GM19351 (cell line): Measurements from ENCODE around the gene F7.
"Not testable (repeated sequence)": the region's sequence is repeated elsewhere in the genome, so short reads cannot be mapped to it uniquely, and the experiment has no call there.

ENCODE experiments used
- ATAC-seq: cut with Tn5 transposase; IDR thresholded peaks from one replicate; pipeline ENCODE4 v1.9.1; 2021; ENCODE audit warnings: mild to moderate bottlenecking, moderate library complexity; ENCODE audit not compliant: unreplicated experiment

Gene F7

DNA sequence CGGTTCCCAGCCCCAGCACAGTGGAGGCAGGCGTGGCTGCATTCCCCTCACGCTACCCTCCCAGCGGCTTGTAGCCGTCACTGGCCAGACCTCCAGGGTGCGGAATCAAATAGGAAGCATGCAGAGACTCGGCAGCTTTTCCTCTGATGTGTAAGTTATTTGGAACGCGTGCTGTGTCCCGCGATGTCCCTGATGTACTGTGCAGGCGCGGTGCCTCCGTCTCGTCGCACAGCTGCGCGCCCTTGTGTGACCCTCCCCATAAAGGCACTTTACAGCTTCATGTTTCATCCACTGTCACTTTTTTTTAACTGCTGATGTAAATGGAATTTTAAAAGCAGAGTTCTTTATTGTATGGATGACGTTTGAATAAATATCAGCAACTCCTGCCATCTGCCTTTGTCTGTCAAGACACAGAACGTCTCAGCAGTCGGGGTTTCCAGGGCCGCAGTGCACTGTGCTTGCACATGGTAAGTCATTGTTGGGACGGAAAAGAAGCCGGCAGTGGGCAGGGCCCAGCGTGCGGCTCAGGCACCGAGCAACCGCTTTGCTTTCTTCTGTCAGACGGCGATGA is 7.3 kb upstream of the F7 start:
- ATAC-seq: no peak

GRCh38 chr13:113099142-113099541 is 6.4 kb upstream of the F7 start:
- ATAC-seq: no peak

DNA sequence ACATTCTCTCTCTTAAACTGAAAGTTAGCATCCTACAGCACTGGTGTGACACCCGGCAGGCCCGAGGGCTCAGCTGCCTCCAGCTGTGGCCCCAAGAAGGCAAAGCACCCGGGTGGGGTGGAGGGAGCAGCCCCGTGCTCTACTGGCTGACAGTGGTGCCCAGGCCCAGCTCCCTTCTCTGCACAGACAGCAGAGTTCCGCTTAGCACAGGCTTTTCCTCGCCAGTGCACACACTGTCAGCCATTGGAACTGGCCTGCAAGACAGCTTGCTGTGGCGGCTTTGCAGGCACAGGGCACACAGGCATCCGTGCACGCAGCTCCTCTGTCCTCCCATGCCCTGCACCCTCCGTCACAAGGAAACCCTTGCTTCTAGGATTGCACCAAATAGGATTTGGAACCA is 3.3 kb upstream of the F7 start:
- ATAC-seq: not testable (repeated sequence)

- ATAC-seq: no peak
These were observed 2.9 kb upstream of the F7 start for GRCh38 chr13:113102727-113103126.

DNA sequence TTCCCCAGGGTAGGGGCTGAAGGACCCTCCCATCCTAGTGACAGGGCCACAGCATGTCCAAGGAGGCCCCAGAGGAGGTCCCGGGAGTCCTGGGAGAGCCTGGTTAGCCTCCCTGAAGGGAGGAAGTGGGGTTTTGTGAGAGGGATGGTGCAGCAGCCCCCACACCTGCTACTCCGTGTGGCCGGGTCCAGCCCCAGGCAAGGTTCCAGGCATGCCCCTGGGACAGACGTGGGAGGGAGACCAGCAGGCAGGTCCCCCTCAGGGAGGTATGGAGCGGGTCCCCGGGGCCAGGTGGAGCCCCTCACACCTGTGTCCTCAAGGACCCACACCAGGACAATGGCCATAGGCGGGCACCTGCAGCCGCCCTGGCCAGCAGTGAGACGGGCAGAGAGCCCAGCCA is 1.9 kb upstream of the F7 start:
- no peak for ATAC-seq

DNA sequence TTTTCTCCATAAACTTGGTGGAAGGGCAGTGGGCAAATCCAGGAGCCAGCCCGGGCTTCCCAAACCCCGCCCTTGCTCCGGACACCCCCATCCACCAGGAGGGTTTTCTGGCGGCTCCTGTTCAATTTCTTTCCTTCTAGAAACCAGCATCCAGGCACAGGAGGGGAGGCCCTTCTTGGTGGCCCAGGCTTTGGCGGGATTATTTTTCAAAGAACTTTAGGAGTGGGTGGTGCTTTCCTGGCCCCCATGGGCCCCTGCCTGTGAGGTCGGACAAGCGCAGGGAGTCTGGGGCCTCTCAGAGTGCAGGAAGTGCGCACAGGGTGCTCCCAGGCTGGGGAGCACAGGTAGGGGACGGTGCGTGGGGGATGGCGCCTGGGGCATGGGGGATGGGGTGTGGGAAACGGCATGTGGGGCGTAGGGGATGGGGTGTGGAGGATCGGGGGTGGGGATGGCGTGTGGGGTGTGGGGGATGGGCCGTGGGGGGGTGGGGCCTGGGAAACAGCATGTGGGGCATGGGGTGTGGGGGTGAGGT is 396 bp downstream of the F7 start:
- no peak for ATAC-seq

GRCh38 chr13:113106711-113107351 is 1.2 kb downstream of the F7 start:
- ATAC-seq: no peak

GRCh38 chr13:113108521-113108920 is 2.9 kb downstream of the F7 start:
- ATAC-seq: not testable (repeated sequence)

DNA sequence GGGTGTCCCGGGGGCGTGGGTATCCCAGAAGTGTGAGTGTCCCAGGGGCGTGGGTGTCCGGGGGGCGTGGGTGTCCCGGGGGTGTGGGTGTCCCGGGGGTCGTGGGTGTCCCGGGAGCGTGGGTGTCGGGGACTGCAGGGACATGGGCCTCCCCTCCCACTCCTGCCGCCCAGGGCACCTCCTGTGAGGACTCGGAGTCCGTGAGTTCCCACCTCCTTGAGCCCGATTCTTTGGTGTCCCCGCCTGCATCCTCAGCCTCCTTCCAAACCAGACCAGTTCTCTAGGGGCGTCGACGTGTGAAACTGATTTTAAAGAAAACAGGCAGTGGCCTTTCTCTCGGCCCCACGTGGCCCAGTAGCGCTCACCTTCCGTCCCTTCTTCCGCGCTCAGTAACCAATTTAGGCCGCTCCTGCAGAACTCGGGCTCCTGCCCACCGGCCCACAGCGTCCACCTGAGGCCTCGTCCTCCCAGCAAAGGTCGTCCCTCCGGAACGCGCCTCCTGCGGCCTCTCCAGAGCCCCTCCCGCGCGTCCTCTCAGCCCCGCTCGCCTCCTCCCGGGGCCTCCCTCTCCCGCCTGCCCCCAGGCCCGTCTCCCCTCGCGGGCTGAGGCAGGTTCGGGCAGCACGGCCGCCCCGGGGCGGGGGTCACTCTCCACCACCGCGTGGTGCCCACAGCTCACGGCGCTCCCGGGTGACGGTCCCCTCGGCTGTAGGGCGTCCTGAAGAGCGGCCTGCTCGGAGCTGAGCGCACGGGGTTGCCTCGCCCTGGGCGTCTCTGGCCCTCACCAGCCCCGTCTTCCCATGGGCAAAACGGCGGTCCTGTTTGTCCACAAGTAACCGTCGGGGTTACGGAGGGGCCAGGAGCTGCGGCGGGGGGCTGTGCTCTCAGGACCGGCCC is 3.8 kb downstream of the F7 start:
- ATAC-seq: no peak

DNA sequence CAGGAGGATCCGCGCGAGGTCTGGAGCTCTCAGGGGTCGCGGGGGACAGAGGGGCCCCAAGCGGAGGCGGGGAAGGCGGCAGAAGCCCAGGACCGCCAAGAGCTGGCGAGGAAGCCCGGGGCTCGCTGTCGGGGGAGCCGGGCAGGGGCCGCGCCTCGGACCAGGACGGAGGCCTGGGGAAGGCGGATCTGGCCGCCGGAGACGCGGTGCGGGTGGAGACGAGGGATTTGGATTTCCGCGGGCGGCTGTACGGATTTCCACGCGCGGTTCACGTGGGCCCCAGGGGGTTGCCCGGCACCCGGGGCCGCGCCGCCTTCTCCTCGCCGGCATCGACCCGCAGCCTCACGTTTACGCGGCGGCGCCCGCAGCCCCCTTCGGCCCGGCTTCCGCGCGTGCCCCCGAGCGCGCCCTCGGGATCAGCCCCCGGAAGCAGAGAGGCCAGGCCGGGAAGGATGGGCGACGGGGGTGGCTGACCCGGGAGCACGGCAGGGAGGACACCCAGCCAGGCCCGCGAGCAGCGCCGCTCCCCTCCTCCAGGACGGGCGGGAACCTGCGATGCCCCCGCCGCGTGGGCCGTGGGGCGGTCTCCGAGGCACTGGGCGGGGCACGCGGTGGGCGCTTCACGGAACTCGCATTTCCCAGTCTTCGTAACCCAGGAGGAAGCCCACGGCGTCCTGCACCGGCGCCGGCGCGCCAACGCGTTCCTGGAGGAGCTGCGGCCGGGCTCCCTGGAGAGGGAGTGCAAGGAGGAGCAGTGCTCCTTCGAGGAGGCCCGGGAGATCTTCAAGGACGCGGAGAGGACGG is 4.7 kb downstream of the F7 start:
- ATAC-seq: no peak

GRCh38 chr13:113110852-113111315 is 5.3 kb downstream of the F7 start:
- no peak for ATAC-seq

- ATAC-seq: not testable (repeated sequence)
These were observed 6.2 kb downstream of the F7 start for GRCh38 chr13:113111821-113112220.

- ATAC-seq: not testable (repeated sequence)
These were observed 6.9 kb downstream of the F7 start for GRCh38 chr13:113112475-113112874.

DNA sequence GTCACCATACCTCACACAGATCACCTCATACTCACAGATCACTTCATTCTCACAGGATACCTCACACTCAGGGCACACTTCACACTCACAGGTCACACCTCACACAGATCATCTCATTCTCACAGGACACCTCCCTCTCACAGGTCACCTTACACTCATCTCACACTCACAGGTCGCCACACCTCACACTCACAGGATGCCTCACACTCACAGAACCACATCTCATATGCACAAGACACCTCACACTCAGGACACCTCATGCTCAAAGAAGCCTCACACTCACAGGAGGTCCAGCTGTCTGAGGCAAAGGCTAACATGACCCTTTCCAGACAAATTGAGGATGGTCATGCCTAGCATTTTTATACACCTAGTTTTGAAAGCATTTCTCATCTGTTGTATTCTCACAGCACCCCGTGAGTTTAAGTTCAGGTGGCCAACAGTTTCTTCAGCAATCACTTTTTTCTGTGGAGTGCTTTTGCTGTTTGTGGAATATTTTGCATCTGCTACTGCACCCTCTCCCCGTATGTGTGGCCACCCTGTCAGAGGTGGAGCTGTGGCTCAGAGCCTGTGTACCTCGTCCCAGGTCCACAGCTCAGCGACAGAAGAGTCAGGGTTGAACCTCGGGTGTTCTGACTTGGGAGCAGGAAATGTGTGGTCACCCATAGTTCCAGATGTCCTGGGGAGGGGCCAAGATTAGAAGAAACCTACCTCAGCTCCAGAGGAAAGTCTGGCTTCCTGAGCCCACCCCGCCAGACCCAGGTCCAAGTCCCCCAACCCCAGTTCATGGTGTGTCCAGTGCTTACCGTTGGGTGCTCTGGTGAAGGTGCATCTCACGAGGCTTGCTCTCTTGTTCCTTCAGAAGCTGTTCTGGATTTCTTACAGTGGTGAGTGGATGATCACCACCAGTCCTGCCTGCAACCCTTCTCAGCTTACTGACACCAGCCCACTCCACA is 7.6 kb downstream of the F7 start:
- ATAC-seq: no peak

- no peak for ATAC-seq
These were observed 8.3 kb downstream of the F7 start for GRCh38 chr13:113113846-113114271.

GRCh38 chr13:113114511-113115362 is 9.1 kb downstream of the F7 start:
- ATAC-seq: no peak

DNA sequence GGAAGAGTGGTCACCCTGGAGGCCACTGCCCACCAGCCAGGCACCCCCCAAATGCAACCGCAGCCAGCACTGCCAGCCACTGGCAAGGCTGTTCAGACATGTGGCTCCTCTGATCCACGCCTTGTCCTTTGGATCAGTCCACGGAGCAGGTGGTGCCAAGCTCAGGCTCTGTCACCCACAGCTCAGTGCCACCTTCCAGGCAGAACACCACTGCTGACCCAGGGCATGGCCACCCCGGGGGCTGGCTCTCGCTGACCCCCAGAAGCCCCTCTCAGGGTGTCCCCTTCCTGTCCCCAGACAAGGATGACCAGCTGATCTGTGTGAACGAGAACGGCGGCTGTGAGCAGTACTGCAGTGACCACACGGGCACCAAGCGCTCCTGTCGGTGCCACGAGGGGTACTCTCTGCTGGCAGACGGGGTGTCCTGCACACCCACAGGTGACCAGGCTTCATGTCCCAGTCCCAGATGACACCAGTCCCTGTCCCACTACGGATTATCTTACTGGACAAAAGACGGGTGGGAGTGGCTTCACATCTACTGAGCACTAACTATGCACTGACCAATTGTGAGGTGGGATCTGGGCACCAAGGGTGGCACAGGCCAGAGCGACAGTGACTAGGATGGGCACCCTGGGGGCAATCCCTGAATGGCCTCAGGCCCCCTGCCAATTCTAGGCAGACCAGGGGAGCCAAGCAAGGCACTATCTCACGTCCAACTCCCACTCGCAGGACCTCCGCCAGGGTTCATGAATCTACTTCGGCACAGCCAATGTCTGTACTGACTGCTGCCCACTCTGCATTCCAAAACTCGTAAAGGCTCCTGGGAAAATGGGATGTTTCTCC is 10.0 kb downstream of the F7 start:
- no peak for ATAC-seq
